ENCODE results near the gene REEP1.

GRCh38 chr2:86237172-86237571 is 100.3 kb downstream of the REEP1 start:
- TF ChIP-seq CTCF (IDR thresholded peaks at IDR 0.05): no peak
- no peak for TF ChIP-seq ZFX (IDR thresholded peaks at IDR 0.05; ENCODE audit: borderline replicate concordance)
